Ascending aorta (tissue), 2 donors: ENCODE data around the gene RGS7. TPM values are rescaled to one million over a fixed set of nuclear protein-coding genes. Genes with fewer than 3 reads are reported as not detected.
"Not testable (repeated sequence)": the region's sequence is repeated elsewhere in the genome, so short reads cannot be mapped to it uniquely, and the experiment has no call there.

ENCODE experiments used
- DNase-seq, 2 donors: peaks; one replicate each; pipeline ENCODE4 v3.0.0-alpha.2; 2019; ENCODE audit warnings: low spot score in 2 of 2
- H3K27ac ChIP-seq, 2 donors: fragments of 200-600 bp; sonication (generic); one replicate each; pipeline ENCODE4 v1.5.1; 2016 to 2017; ENCODE audit warnings: mild to moderate bottlenecking in 1 of 2
- H3K27me3 ChIP-seq: fragments of 200-600 bp; sonication (generic); one replicate; pipeline ENCODE4 v1.5.1; 2017
- H3K36me3 ChIP-seq, 2 donors: fragments of 200-600 bp; sonication (generic); one replicate each; pipeline ENCODE4 v1.5.1; 2016
- H3K4me1 ChIP-seq, 2 donors: fragments of 200-600 bp; sonication (generic); one replicate each; pipeline ENCODE4 v1.5.1; 2016 to 2017; ENCODE audit warnings: mild to moderate bottlenecking in 1 of 2
- H3K4me3 ChIP-seq, 2 donors: fragments of 200-600 bp; sonication (generic); one replicate each; pipeline ENCODE4 v1.5.1; 2016 to 2017; ENCODE audit warnings: mild to moderate bottlenecking in 1 of 2
- H3K9me3 ChIP-seq, 2 donors: fragments of 200-600 bp; sonication (generic); one replicate each; pipeline ENCODE4 v1.5.1; 2016
- intact Hi-C: fragments of 100-400 bp; cut with DNase I; formaldehyde crosslinking; loops from one replicate; pipeline ENCODE4 v1.15.1; 2023
- total RNA-seq: library from RNA; depleted of rRNA; stranded (reverse); fragments of >200 nt; gene quantifications from one replicate; pipeline ENCODE4 v1.1.0, GENCODE V29; 2016
- TF ChIP-seq, protein P1 (sequence below), 3 experiments: fragments of 200-600 bp in 2 of 3; fragments of 450-650 bp in 1 of 3; sonication (generic) in 2 of 3; IDR thresholded peaks; one replicate each; pipeline ENCODE4 v1.5.1; 2016 to 2019; ENCODE audit warnings: antibody characterized with exemption in 3 of 3, mild to moderate bottlenecking in 1 of 3, moderate library complexity in 1 of 3

RGS7 gene
- total RNA-seq, 1 donor from 2014 or later, result not detected

DNA sequence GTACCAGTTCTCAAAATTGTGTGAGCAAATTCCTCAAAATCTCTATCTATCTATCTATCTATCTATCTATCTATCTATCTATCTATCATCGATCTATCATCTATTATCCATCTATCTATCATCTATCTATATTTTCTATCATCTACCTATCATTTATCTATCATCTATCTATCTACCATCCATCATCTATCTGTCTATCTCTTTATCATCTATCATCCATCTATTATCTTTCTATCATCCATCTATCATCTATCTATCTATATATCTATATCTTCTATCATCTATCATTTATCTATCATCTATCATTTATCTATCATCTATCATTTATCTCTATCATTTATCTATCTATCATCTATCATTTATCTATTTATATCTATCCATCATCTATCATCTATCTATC lies 380.3 kb downstream of the RGS7 start:
- Histone ChIP-seq H3K27me3 (no peaks in the 10 kb centered on the region), H3K27ac (no peak overlapping the region), H3K4me1 (no peaks in the 10 kb centered on the region), H3K36me3 (no peaks in the 10 kb centered on the region), H3K4me3 (no peak overlapping the region), H3K9me3 (no peaks in the 10 kb centered on the region)
- TF ChIP-seq, protein P1, sequence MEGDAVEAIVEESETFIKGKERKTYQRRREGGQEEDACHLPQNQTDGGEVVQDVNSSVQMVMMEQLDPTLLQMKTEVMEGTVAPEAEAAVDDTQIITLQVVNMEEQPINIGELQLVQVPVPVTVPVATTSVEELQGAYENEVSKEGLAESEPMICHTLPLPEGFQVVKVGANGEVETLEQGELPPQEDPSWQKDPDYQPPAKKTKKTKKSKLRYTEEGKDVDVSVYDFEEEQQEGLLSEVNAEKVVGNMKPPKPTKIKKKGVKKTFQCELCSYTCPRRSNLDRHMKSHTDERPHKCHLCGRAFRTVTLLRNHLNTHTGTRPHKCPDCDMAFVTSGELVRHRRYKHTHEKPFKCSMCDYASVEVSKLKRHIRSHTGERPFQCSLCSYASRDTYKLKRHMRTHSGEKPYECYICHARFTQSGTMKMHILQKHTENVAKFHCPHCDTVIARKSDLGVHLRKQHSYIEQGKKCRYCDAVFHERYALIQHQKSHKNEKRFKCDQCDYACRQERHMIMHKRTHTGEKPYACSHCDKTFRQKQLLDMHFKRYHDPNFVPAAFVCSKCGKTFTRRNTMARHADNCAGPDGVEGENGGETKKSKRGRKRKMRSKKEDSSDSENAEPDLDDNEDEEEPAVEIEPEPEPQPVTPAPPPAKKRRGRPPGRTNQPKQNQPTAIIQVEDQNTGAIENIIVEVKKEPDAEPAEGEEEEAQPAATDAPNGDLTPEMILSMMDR (IDR thresholded peaks at IDR 0.05), result no peak
- no peak for DNase-seq
- intact Hi-C loops, result no loop called here

DNA sequence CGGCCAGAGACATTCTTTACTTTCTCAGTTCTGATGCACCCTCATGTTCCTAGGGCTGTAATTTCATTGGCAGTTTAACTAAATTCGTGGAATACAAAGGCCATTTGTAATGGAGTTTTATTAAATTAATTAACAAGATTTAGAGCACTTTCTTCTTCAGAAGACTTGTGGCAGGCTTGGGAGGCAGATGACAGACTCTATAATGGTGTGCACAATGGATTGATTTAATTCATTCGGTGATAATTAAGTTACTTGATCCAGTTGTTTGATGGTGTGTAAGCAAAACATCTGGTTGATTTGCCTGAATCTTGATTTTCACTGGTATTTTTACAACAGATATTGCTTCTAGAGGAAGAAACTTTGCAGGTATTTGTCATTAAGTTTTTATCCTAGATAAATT lies 383.1 kb downstream of the RGS7 start:
- TF ChIP-seq, protein P1 (IDR thresholded peaks at IDR 0.05), result no peak
- Histone ChIP-seq H3K27ac (no peak overlapping the region), H3K9me3 (no peaks in the 10 kb centered on the region), H3K27me3 (no peaks in the 10 kb centered on the region), H3K4me3 (no peak overlapping the region), H3K4me1 (no peaks in the 10 kb centered on the region), H3K36me3 (no peaks in the 10 kb centered on the region)
- no peak for DNase-seq
- intact Hi-C loops, result no loop called here

- H3K36me3 ChIP-seq, H3K4me1 ChIP-seq, H3K9me3 ChIP-seq, intact Hi-C loops, H3K4me3 ChIP-seq, H3K27ac ChIP-seq, H3K27me3 ChIP-seq, DNase-seq: not testable (repeated sequence)
These were observed 384.9 kb downstream of the RGS7 start for GRCh38 chr1:240972059-240972458.

DNA sequence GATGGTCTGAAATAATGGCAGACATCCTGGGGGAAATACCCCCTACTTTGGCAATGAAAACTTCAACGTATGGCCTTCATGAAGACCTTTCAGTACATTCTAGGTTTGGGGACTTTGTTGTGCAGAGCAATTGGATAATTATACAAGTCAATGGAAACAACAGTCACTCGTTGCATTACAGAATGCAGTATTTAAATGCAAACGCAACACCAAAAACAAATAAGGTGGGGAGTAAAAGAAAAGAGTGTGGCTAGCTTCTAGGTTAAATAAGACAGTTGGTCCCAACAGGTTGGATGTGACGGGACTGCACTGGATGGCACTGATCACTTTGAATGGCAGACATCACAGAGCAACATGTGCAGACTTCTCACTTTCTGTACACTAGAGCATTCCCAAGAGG lies 386.8 kb downstream of the RGS7 start:
- intact Hi-C loops, result no loop called here
- TF ChIP-seq, protein P1 (IDR thresholded peaks at IDR 0.05), result no peak
- Histone ChIP-seq H3K4me3 (no peak overlapping the region), H3K36me3 (no peaks in the 10 kb centered on the region), H3K27me3 (no peaks in the 10 kb centered on the region), H3K4me1 (no peaks in the 10 kb centered on the region), H3K9me3 (no peaks in the 10 kb centered on the region), H3K27ac (no peak overlapping the region)
- no peak for DNase-seq

DNA sequence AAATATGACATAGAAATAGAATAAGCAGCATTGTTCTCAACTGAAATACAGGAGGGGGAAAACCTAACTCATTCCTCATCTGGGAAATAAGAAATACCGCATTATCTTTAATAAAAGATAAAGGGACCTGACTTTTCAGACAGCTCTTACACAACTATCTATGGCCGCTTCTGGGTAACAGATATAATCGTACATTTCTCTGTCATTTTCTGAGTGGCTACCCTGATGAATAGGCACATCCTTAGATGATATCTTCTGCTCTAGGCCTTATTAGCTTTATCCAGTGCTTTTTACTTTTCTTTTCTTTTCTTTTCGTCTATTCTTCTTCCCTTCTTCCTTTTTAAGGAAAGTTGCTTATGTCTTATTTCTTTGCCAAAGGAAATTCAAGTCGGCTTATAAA lies 388.1 kb downstream of the RGS7 start:
- Histone ChIP-seq H3K27ac (no peak overlapping the region), H3K27me3 (no peaks in the 10 kb centered on the region), H3K9me3 (no peaks in the 10 kb centered on the region), H3K4me1 (no peaks in the 10 kb centered on the region), H3K36me3 (no peaks in the 10 kb centered on the region), H3K4me3 (no peak overlapping the region)
- intact Hi-C loops, result no loop called here
- DNase-seq, result no peak
- TF ChIP-seq, protein P1 (IDR thresholded peaks at IDR 0.05), result no peak

DNA sequence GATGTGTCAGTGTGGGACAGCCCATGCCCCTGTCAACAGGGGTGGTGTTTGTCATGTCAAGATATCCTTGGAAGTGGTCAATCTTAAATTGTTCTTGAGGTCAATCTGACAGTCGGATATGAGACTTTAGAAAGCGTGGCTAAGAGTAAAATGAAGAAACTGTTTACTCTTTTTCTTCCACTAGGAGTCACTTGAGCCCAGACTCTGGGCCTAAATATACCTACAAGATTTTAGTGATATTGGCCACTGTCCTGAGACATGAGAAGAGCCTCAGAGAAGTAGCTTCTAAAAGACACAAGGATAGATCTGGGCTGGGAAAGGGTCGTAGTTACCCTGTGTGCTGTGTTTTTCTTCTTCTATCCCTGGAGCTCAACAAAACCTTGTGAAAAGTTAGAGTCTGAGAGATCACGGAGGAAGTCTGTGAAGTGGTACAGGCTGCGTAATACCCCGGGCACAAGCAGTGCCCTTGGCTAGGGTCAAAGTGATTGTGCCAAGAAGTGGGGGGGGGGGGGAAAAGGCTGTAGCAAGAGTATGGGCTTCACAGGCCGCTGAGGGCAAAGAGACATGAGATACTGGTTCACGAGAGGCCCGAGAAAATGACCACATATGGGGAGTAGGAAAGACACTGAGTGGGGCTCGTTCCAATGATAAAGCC lies 389.8 kb downstream of the RGS7 start:
- no peaks in the 10 kb centered on the region for H3K4me1 ChIP-seq
- no peaks in the 10 kb centered on the region for H3K9me3 ChIP-seq
- H3K27ac ChIP-seq, result no peak overlapping the region
- no peaks in the 10 kb centered on the region for H3K36me3 ChIP-seq
- no peaks in the 10 kb centered on the region for H3K27me3 ChIP-seq
- TF ChIP-seq, protein P1 (IDR thresholded peaks at IDR 0.05), result no peak
- intact Hi-C loops, result no loop called here
- no peak for DNase-seq
- no peak overlapping the region for H3K4me3 ChIP-seq
